Lung (tissue), 12 donors: ENCODE measurements around the gene ZNF429. TPM values are rescaled to one million over a fixed set of nuclear protein-coding genes. Genes with fewer than 3 reads are reported as not detected.
A peak's percentile ranks its signal among the peaks of the same experiment; 100 is the strongest.
"Not testable (repeated sequence)": the region's sequence is repeated elsewhere in the genome, so short reads cannot be mapped to it uniquely, and the experiment has no call there.

ENCODE experiments used
- ATAC-seq: fragments of 200-7000 bp; cut with Tn5 transposase; one replicate; pipeline ENCODE4 v1.9.1; 2020; ENCODE audit warnings: moderate number of reproducible peaks; ENCODE audit not compliant: insufficient read depth, low FRiP score
- DNase-seq, 3 donors: peaks; one replicate each; pipeline ENCODE4 v3.0.0-alpha.2; 2013 to 2017
- H3K27ac ChIP-seq, 2 donors: one replicate each; pipeline ENCODE4 v1.5.1; 2013; ENCODE audit warnings: mild to moderate bottlenecking in 2 of 2, moderate library complexity in 2 of 2, control low read depth in 1 of 2, inconsistent platforms in 1 of 2, low read depth in 1 of 2, low read length in 1 of 2
- H3K27me3 ChIP-seq, 3 donors: one replicate each; pipeline ENCODE4 v1.5.1; 2013; ENCODE audit warnings: low read length in 2 of 3; ENCODE audit not compliant: control insufficient read depth in 3 of 3, insufficient read depth in 3 of 3
- H3K36me3 ChIP-seq, 4 donors: one replicate each; pipeline ENCODE4 v1.5.1; 2013; ENCODE audit warnings: low read length in 4 of 4, mild to moderate bottlenecking in 1 of 4, moderate library complexity in 1 of 4; ENCODE audit not compliant: control insufficient read depth in 4 of 4, insufficient read depth in 4 of 4
- H3K4me1 ChIP-seq, 5 donors: one replicate each; pipeline ENCODE4 v1.5.1; 2013; ENCODE audit warnings: low read length in 5 of 5, mild to moderate bottlenecking in 2 of 5, moderate library complexity in 1 of 5; ENCODE audit not compliant: control insufficient read depth in 5 of 5, insufficient read depth in 5 of 5
- H3K4me3 ChIP-seq: one replicate; pipeline ENCODE4 v1.5.1; 2013; ENCODE audit warnings: mild to moderate bottlenecking, control low read depth, moderate library complexity
- H3K9ac ChIP-seq, 2 donors: one replicate each; pipeline ENCODE4 v1.5.1; 2013; ENCODE audit warnings: low read length in 2 of 2, control low read depth in 1 of 2; ENCODE audit not compliant: insufficient read depth in 1 of 2
- H3K9me3 ChIP-seq, 4 donors: one replicate each; pipeline ENCODE4 v1.5.1; 2013; ENCODE audit warnings: low read length in 3 of 4, mild to moderate bottlenecking in 1 of 4, moderate library complexity in 1 of 4; ENCODE audit not compliant: control insufficient read depth in 4 of 4, insufficient read depth in 3 of 4
- CTCF ChIP-seq: IDR thresholded peaks from 2 replicates; pipeline ENCODE4 v1.5.1; 2012; ENCODE audit warnings: mild to moderate bottlenecking; ENCODE audit errors: control extremely low read depth, extremely low read depth
- WGBS, 2 donors: extraction: QIAGEN DNeasy Blood & Tissue Kit; methylation state at CpG; one replicate each; pipeline ENCODE4 v1.1.7; 2013; 5-methylcytosine and 5-hydroxymethylcytosine counted together
- polyA plus RNA-seq, 2 donors: library from polyadenylated mRNA; stranded (reverse); fragments of 200-250 nt; gene quantifications; one replicate each; pipeline ENCODE4 v1.2.1, GENCODE V29; 2013
- total RNA-seq, 2 donors: library from RNA; depleted of rRNA in 1 of 2; stranded (reverse); fragments of >200 nt in 1 of 2; gene quantifications; one replicate each; pipeline ENCODE4 v1.2.1, GENCODE V29; 2014 to 2021
- donor health status: control.
- donor health status: control.
- donor health status: Bipolar disorder and iron deficiency.
- donor health status: healthy.
- donor health status: DM: yes; HTN: yes; CAD: no.

ZNF429 gene
- total and polyA plus RNA-seq, 4 donors: 5.4 to 18.9 (median 10.7) TPM

- DNase-seq (peak; percentile 95 to 96 (median 95)), ATAC-seq (peak; percentile 94)
- peaks cover 0 to 11% (median 0%) of the 10 kb centered on the region in 4 donors for H3K9me3 ChIP-seq
- H3K27ac ChIP-seq: no peak overlapping the region
- no peak for TF ChIP-seq CTCF
- peak overlapping the region; percentile 18 for H3K4me3 ChIP-seq
- peak overlapping the region; percentile 48 to 84 for H3K9ac ChIP-seq
- no peaks in the 10 kb centered on the region for H3K36me3 ChIP-seq
- H3K4me1 ChIP-seq: peaks cover 0 to 5% (median 2%) of the 10 kb centered on the region in 5 donors
- whole genome bisulfite sequencing, 2 donors: 1 to 2% methylated on average over 37 of the region's 37 CpGs
- no peaks in the 10 kb centered on the region for H3K27me3 ChIP-seq
Observed at GRCh38 chr19:21474671-21475181, 30.7 kb upstream of the ZNF429 start.

- not testable (repeated sequence) for H3K27ac ChIP-seq, H3K4me3 ChIP-seq, DNase-seq, H3K36me3 ChIP-seq, ATAC-seq, H3K9ac ChIP-seq, H3K9me3 ChIP-seq, H3K4me1 ChIP-seq, H3K27me3 ChIP-seq
- 86 to 90% methylated on average over 14 of the region's 14 CpGs for WGBS, 2 donors
Observed at GRCh38 chr19:21482361-21482760, 23.0 kb upstream of the ZNF429 start.

GRCh38 chr19:21482863-21483276, 22.5 kb upstream of the ZNF429 start:
- peak; percentile 19 to 71 (median 63) for DNase-seq
- no peak overlapping the region for H3K4me3 ChIP-seq

More at GRCh38 chr19:21482863-21483276, 22.5 kb upstream of the ZNF429 start:
- no peaks in the 10 kb centered on the region for H3K36me3 ChIP-seq
- peak; percentile 73 for ATAC-seq
- 57 to 71% methylated on average over 17 to 18 of the region's 18 CpGs for WGBS, 2 donors
- TF ChIP-seq CTCF: peak; percentile 70
- peaks cover 0 to 13% (median 0%) of the 10 kb centered on the region in 4 donors for H3K9me3 ChIP-seq
- peaks cover 0 to 2% (median 0%) of the 10 kb centered on the region in 5 donors for H3K4me1 ChIP-seq
- H3K27ac ChIP-seq: no peak overlapping the region
- no peaks in the 10 kb centered on the region for H3K27me3 ChIP-seq
- no peak overlapping the region for H3K9ac ChIP-seq
